ENCODE results near the gene OTULIN.

The OTULIN gene

GRCh38 chr5:14738050-14738449 lies 73.5 kb downstream of the OTULIN start:
- no peaks in the 10 kb centered on the region for H3K27me3 ChIP-seq (ENCODE audit: control insufficient read depth, insufficient read depth, low read length, poor library complexity, severe bottlenecking)
- peaks cover 13% of the 10 kb centered on the region for H3K4me1 ChIP-seq (ENCODE audit: control insufficient read depth, insufficient read depth, low read length)
- no peak overlapping the region for H3K27ac ChIP-seq (ENCODE audit: insufficient read depth, low read depth, low read length, poor library complexity, severe bottlenecking)
- H3K4me3 ChIP-seq (ENCODE audit: insufficient read depth, low read depth, low read length), result no peak overlapping the region
- H3K36me3 ChIP-seq (ENCODE audit: control insufficient read depth, insufficient read depth, low read length), result no peaks in the 10 kb centered on the region
- 92 to 96% methylated on average over 5 of the region's 5 CpGs for WGBS, 2 experiments
- H3K9me3 ChIP-seq (ENCODE audit: control insufficient read depth, low read length), result no peaks in the 10 kb centered on the region

- Histone ChIP-seq H3K27me3 (ENCODE audit: control insufficient read depth, insufficient read depth, low read length, poor library complexity, severe bottlenecking) (no peaks in the 10 kb centered on the region), H3K9me3 (ENCODE audit: control insufficient read depth, low read length) (no peaks in the 10 kb centered on the region), H3K4me1 (ENCODE audit: control insufficient read depth, insufficient read depth, low read length) (peaks cover 12% of the 10 kb centered on the region), H3K36me3 (ENCODE audit: control insufficient read depth, insufficient read depth, low read length) (no peaks in the 10 kb centered on the region), H3K4me3 (ENCODE audit: insufficient read depth, low read depth, low read length) (no peak overlapping the region), H3K27ac (ENCODE audit: insufficient read depth, low read depth, low read length, poor library complexity, severe bottlenecking) (no peak overlapping the region)
- WGBS, 2 experiments, result 94 to 97% methylated on average over 3 of the region's 3 CpGs
Observed at GRCh38 chr5:14739538-14739937, 75.0 kb downstream of the OTULIN start.

- Histone ChIP-seq H3K27me3 (ENCODE audit: control insufficient read depth, insufficient read depth, low read length, poor library complexity, severe bottlenecking) (no peaks in the 10 kb centered on the region), H3K27ac (ENCODE audit: insufficient read depth, low read depth, low read length, poor library complexity, severe bottlenecking) (no peak overlapping the region), H3K9me3 (ENCODE audit: control insufficient read depth, low read length) (no peaks in the 10 kb centered on the region), H3K4me3 (ENCODE audit: insufficient read depth, low read depth, low read length) (no peak overlapping the region), H3K36me3 (ENCODE audit: control insufficient read depth, insufficient read depth, low read length) (no peaks in the 10 kb centered on the region), H3K4me1 (ENCODE audit: control insufficient read depth, insufficient read depth, low read length) (peaks cover 12% of the 10 kb centered on the region)
- WGBS, 2 experiments, result 79 to 82% methylated on average over 5 of the region's 5 CpGs
Observed at GRCh38 chr5:14739981-14740380, 75.5 kb downstream of the OTULIN start.

GRCh38 chr5:14741131-14741530 lies 76.6 kb downstream of the OTULIN start:
- Histone ChIP-seq H3K27me3 (ENCODE audit: control insufficient read depth, insufficient read depth, low read length, poor library complexity, severe bottlenecking) (no peaks in the 10 kb centered on the region), H3K27ac (ENCODE audit: insufficient read depth, low read depth, low read length, poor library complexity, severe bottlenecking) (no peak overlapping the region), H3K4me1 (ENCODE audit: control insufficient read depth, insufficient read depth, low read length) (peaks cover 12% of the 10 kb centered on the region), H3K4me3 (ENCODE audit: insufficient read depth, low read depth, low read length) (no peak overlapping the region), H3K9me3 (ENCODE audit: control insufficient read depth, low read length) (no peaks in the 10 kb centered on the region), H3K36me3 (ENCODE audit: control insufficient read depth, insufficient read depth, low read length) (no peaks in the 10 kb centered on the region)
- WGBS, 2 experiments, result 94 to 95% methylated on average over 13 of the region's 13 CpGs

- Histone ChIP-seq H3K9me3 (ENCODE audit: control insufficient read depth, low read length) (no peaks in the 10 kb centered on the region), H3K4me3 (ENCODE audit: insufficient read depth, low read depth, low read length) (no peak overlapping the region), H3K36me3 (ENCODE audit: control insufficient read depth, insufficient read depth, low read length) (no peaks in the 10 kb centered on the region), H3K4me1 (ENCODE audit: control insufficient read depth, insufficient read depth, low read length) (peaks cover 12% of the 10 kb centered on the region), H3K27me3 (ENCODE audit: control insufficient read depth, insufficient read depth, low read length, poor library complexity, severe bottlenecking) (no peaks in the 10 kb centered on the region), H3K27ac (ENCODE audit: insufficient read depth, low read depth, low read length, poor library complexity, severe bottlenecking) (no peak overlapping the region)
- WGBS, 2 experiments, result 75 to 77% methylated on average over 11 of the region's 11 CpGs
Observed at GRCh38 chr5:14741801-14742440, 77.4 kb downstream of the OTULIN start.

- no peaks in the 10 kb centered on the region for H3K36me3 ChIP-seq (ENCODE audit: control insufficient read depth, insufficient read depth, low read length)
- peaks cover 12% of the 10 kb centered on the region for H3K4me1 ChIP-seq (ENCODE audit: control insufficient read depth, insufficient read depth, low read length)
- H3K27ac ChIP-seq (ENCODE audit: insufficient read depth, low read depth, low read length, poor library complexity, severe bottlenecking), result no peak overlapping the region
- H3K4me3 ChIP-seq (ENCODE audit: insufficient read depth, low read depth, low read length), result no peak overlapping the region
- no peaks in the 10 kb centered on the region for H3K9me3 ChIP-seq (ENCODE audit: control insufficient read depth, low read length)
- WGBS, 2 experiments, result 91 to 92% methylated on average over 9 of the region's 9 CpGs
- H3K27me3 ChIP-seq (ENCODE audit: control insufficient read depth, insufficient read depth, low read length, poor library complexity, severe bottlenecking), result no peaks in the 10 kb centered on the region
Observed at GRCh38 chr5:14742498-14742897, 78.0 kb downstream of the OTULIN start.

GRCh38 chr5:14743601-14744295 lies 79.2 kb downstream of the OTULIN start:
- 88 to 92% methylated on average over 6 of the region's 6 CpGs for WGBS, 2 experiments
- Histone ChIP-seq H3K4me1 (ENCODE audit: control insufficient read depth, insufficient read depth, low read length) (peaks cover 12% of the 10 kb centered on the region), H3K27me3 (ENCODE audit: control insufficient read depth, insufficient read depth, low read length, poor library complexity, severe bottlenecking) (no peaks in the 10 kb centered on the region), H3K36me3 (ENCODE audit: control insufficient read depth, insufficient read depth, low read length) (no peaks in the 10 kb centered on the region), H3K9me3 (ENCODE audit: control insufficient read depth, low read length) (no peaks in the 10 kb centered on the region), H3K4me3 (ENCODE audit: insufficient read depth, low read depth, low read length) (no peak overlapping the region), H3K27ac (ENCODE audit: insufficient read depth, low read depth, low read length, poor library complexity, severe bottlenecking) (no peak overlapping the region)

GRCh38 chr5:14744296-14745187 lies 80.0 kb downstream of the OTULIN start:
- Histone ChIP-seq H3K27me3 (ENCODE audit: control insufficient read depth, insufficient read depth, low read length, poor library complexity, severe bottlenecking) (no peaks in the 10 kb centered on the region), H3K4me3 (ENCODE audit: insufficient read depth, low read depth, low read length) (no peak overlapping the region), H3K9me3 (ENCODE audit: control insufficient read depth, low read length) (no peaks in the 10 kb centered on the region), H3K27ac (ENCODE audit: insufficient read depth, low read depth, low read length, poor library complexity, severe bottlenecking) (no peak overlapping the region), H3K4me1 (ENCODE audit: control insufficient read depth, insufficient read depth, low read length) (peaks cover 12% of the 10 kb centered on the region), H3K36me3 (ENCODE audit: control insufficient read depth, insufficient read depth, low read length) (no peaks in the 10 kb centered on the region)
- 89 to 93% methylated on average over 14 of the region's 14 CpGs for WGBS, 2 experiments

- H3K27ac ChIP-seq (ENCODE audit: insufficient read depth, low read depth, low read length, poor library complexity, severe bottlenecking), result no peak overlapping the region
- peaks cover 12% of the 10 kb centered on the region for H3K4me1 ChIP-seq (ENCODE audit: control insufficient read depth, insufficient read depth, low read length)
- H3K36me3 ChIP-seq (ENCODE audit: control insufficient read depth, insufficient read depth, low read length), result no peaks in the 10 kb centered on the region
- H3K4me3 ChIP-seq (ENCODE audit: insufficient read depth, low read depth, low read length), result no peak overlapping the region
- no peaks in the 10 kb centered on the region for H3K27me3 ChIP-seq (ENCODE audit: control insufficient read depth, insufficient read depth, low read length, poor library complexity, severe bottlenecking)
- H3K9me3 ChIP-seq (ENCODE audit: control insufficient read depth, low read length), result no peaks in the 10 kb centered on the region
- WGBS, 2 experiments, result 94 to 96% methylated on average over 5 of the region's 5 CpGs
Observed at GRCh38 chr5:14745188-14745563, 80.7 kb downstream of the OTULIN start.

GRCh38 chr5:14745753-14746152 lies 81.2 kb downstream of the OTULIN start:
- H3K4me1 ChIP-seq (ENCODE audit: control insufficient read depth, insufficient read depth, low read length), result peaks cover 12% of the 10 kb centered on the region
- H3K4me3 ChIP-seq (ENCODE audit: insufficient read depth, low read depth, low read length), result no peak overlapping the region
- no peaks in the 10 kb centered on the region for H3K9me3 ChIP-seq (ENCODE audit: control insufficient read depth, low read length)
- no peak overlapping the region for H3K27ac ChIP-seq (ENCODE audit: insufficient read depth, low read depth, low read length, poor library complexity, severe bottlenecking)
- H3K36me3 ChIP-seq (ENCODE audit: control insufficient read depth, insufficient read depth, low read length), result no peaks in the 10 kb centered on the region
- 91% methylated on average over 14 of the region's 14 CpGs for WGBS, 2 experiments
- H3K27me3 ChIP-seq (ENCODE audit: control insufficient read depth, insufficient read depth, low read length, poor library complexity, severe bottlenecking), result no peaks in the 10 kb centered on the region

All from ectodermal cell (in vitro differentiated cells).